Mucosa of descending colon (tissue), 3 donors: ENCODE results near the gene CSH1. TPM values are rescaled to one million over a fixed set of nuclear protein-coding genes. Genes with fewer than 3 reads are reported as not detected.
"Not testable (repeated sequence)": the region's sequence is repeated elsewhere in the genome, so short reads cannot be mapped to it uniquely, and the experiment has no call there.

Source experiments
- ATAC-seq: fragments of 200-7000 bp; cut with Tn5 transposase; one replicate; pipeline ENCODE4 v1.9.1; 2020; ENCODE audit warnings: mild to moderate bottlenecking, moderate library complexity
- DNase-seq, 3 donors: peaks; one replicate each; pipeline ENCODE4 v3.0.0-alpha.2; 2020
- H3K36me3 ChIP-seq: fragments of 200-600 bp; one replicate; pipeline ENCODE4 v1.8.0; 2021; ENCODE audit warnings: low read depth, mild to moderate bottlenecking
- H3K4me1 ChIP-seq: fragments of 200-600 bp; one replicate; pipeline ENCODE4 v1.8.0; 2021; ENCODE audit warnings: low read depth, mild to moderate bottlenecking
- H3K4me3 ChIP-seq: fragments of 200-600 bp; one replicate; pipeline ENCODE4 v1.8.0; 2021; ENCODE audit warnings: mild to moderate bottlenecking
- H3K9me3 ChIP-seq: fragments of 200-600 bp; one replicate; pipeline ENCODE4 v1.8.0; 2021; ENCODE audit warnings: mild to moderate bottlenecking
- intact Hi-C, 2 donors: fragments of 100-400 bp; cut with DNase I in 1 of 2; cut with micrococcal nuclease in 1 of 2; formaldehyde crosslinking; loops; one replicate each; pipeline versions ENCODE4 v1.11.0 to v1.11.1; 2022; cut with DNase I, micrococcal nuclease
- total RNA-seq, 3 donors: library from RNA; stranded (reverse); fragmentation: NEBNext Ultra II Directional in 2 of 3; extraction: Animal tissue kit (Norgen Biotek cat#: 25700) in 2 of 3; gene quantifications; one replicate each; pipeline versions ENCODE4 v1.2.1 to v1.2.4, GENCODE V29; 2021 to 2023
- TF ChIP-seq, protein P1 (sequence below): fragments of 200-600 bp; IDR thresholded peaks from one replicate; pipeline ENCODE4 v1.8.0; 2022; ENCODE audit warnings: antibody characterized with exemption, mild to moderate bottlenecking
- donor health status: DM: no; HTN: no; CAD: no; lungs with moderate emphysema.
- donor health status: DM: no; HTN: no; CAD: no.
- donor health status: DM: no; HTN: yes; CAD: no.

CSH1 gene
- total RNA-seq, 3 donors from 2014 or later: not detected

DNA sequence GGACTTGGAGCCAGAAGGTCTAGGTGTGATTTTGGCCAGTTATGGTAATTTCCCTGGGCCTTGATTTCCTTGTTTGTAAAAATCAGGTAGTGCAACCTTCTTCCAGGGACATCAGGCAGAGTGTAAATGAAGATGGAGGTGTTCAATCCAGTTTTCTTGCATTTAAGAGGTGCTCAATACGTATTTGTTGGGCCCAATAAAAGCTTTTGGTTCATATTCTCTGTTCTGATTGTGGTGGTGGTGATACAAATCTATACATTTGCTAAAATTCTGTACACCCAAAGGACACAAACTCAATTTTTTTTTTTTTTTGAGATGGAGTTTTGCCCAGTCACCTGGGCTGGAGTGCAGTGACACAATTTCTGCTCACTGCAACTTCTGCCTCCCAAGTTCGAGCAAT lies 29.8 kb upstream of the CSH1 start:
- Histone ChIP-seq H3K4me1 (peaks cover 2% of the 10 kb centered on the region), H3K4me3 (no peak overlapping the region), H3K9me3 (no peaks in the 10 kb centered on the region), H3K36me3 (no peaks in the 10 kb centered on the region)
- TF ChIP-seq, protein P1, sequence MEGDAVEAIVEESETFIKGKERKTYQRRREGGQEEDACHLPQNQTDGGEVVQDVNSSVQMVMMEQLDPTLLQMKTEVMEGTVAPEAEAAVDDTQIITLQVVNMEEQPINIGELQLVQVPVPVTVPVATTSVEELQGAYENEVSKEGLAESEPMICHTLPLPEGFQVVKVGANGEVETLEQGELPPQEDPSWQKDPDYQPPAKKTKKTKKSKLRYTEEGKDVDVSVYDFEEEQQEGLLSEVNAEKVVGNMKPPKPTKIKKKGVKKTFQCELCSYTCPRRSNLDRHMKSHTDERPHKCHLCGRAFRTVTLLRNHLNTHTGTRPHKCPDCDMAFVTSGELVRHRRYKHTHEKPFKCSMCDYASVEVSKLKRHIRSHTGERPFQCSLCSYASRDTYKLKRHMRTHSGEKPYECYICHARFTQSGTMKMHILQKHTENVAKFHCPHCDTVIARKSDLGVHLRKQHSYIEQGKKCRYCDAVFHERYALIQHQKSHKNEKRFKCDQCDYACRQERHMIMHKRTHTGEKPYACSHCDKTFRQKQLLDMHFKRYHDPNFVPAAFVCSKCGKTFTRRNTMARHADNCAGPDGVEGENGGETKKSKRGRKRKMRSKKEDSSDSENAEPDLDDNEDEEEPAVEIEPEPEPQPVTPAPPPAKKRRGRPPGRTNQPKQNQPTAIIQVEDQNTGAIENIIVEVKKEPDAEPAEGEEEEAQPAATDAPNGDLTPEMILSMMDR: no peak
- ATAC-seq: no peak
- intact Hi-C loops: no loop called here
- DNase-seq: peak in 1 of 3 donors; percentile 17

DNA sequence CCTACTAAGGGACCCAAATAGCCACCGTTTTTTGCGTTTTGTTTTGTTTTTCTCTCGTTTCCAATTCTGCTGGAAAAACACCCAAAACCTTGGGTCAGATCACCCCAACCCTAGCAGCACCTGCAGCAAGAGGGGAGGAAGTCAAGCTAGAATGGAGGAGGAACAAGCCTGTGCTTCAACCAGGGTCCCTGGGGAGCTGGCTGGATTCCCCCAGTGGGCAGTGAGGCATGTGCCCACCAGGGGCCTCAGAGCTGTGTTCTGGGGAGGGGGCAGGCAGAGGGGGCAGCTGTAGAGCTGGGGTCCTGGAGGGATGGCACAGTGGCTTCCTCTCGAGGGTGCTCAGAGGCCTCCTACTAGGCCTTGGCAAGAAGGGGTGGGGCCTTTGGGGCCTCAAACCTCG lies 29.2 kb upstream of the CSH1 start:
- H3K4me1 ChIP-seq: no peaks in the 10 kb centered on the region
- intact Hi-C loops: no loop called here
- TF ChIP-seq, protein P1: no peak
- no peaks in the 10 kb centered on the region for H3K9me3 ChIP-seq
- no peaks in the 10 kb centered on the region for H3K36me3 ChIP-seq
- DNase-seq: peak in 1 of 3 donors; percentile 68
- H3K4me3 ChIP-seq: no peak overlapping the region
- ATAC-seq: peak; percentile 32

DNA sequence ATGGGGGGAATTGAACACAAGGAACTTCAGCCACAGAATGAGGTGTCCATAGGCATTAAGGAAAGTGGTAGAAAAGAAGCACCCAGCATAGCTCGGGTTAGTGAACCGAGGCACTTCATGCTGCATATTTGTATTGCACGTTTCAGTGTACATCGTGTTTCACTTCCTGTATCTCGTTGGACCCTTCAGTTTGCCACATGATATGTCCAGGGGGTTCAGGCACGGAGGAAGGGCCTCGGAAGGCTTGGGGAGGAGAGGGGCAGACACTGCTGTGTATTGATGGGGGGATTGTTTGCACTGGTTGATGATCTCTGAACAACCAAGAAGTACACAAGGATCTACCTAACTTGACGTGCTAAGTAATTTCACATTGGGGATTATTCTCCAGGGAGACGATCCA lies 26.0 kb upstream of the CSH1 start:
- H3K4me3 ChIP-seq, H3K4me1 ChIP-seq, intact Hi-C loops, H3K9me3 ChIP-seq, H3K36me3 ChIP-seq: not testable (repeated sequence)
- ATAC-seq (peak; percentile 41), DNase-seq (peak in 2 of 3 donors; percentile 1 to 21)

DNA sequence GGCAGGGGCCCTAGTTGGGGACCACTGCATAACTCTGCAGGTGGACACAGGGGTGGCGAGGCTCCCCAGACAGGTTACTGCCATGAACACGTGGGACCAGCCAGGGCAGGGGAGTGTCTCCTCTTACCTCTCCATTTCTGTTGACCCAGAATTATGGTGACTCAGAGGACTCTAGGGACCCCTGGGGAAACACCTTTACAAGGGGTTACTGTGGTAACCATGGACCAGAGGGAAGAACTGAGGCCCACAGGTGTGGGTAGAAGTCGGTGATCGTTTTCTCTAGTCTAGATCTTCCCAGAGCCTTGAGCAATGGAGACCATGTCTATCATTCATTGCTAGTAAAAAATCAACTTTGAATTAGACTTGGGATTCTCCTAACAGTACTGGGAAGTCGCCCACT lies 24.4 kb upstream of the CSH1 start:
- intact Hi-C loops, ATAC-seq, H3K4me3 ChIP-seq, H3K9me3 ChIP-seq, H3K36me3 ChIP-seq, H3K4me1 ChIP-seq: not testable (repeated sequence)
- DNase-seq: peak in 1 of 3 donors; percentile 33

DNA sequence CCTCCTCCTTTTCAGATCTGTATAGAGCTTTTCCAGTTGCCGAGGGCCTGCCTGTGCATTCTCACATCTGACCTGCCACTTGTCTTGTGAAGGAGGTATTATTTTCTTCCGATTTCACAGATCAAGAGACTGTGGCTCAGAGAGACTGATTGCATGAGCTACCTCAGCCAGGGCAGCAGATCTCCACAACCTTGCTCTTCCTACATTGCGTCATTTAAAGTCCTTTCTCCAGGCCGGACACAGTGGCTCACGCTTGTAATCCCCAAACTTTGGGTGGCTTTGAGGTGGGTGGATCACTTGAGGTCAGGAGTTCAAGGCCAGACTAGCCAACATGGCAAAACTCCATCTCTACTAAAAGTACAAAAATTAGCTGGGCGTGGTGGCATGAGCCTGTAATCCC lies 23.7 kb upstream of the CSH1 start:
- H3K4me1 ChIP-seq, H3K4me3 ChIP-seq, H3K9me3 ChIP-seq, DNase-seq, intact Hi-C loops, ATAC-seq, H3K36me3 ChIP-seq: not testable (repeated sequence)

DNA sequence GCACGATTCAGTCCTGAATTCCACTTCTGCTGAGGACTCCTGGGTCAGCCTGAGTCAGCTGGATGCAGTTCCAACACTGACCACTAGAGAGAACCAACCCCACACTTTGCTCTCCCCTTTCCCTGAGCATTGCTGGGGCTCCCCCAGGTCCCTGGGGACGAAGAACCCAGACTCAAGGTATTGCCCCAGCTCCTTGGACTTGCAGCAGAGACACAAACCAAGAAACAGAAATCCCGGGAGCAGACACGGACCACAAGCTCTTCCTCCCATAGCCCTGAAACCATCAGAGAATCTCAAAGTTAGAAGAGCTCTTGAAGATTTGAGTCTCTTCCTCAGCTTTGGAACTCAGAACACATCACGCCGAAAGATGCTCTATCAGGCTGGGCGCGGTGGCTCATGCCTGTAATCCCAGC lies 22.9 kb upstream of the CSH1 start:
- ATAC-seq (peak; percentile 88), DNase-seq (peak in 2 of 3 donors; percentile 54 to 81)
- intact Hi-C loops: loop anchor here in 1 of 2 donors (10.0 kb wide), 1 partner anchor 215 kb away; the partner anchor contains the start of gene ERN1
- H3K4me1 ChIP-seq: no peaks in the 10 kb centered on the region
- no peaks in the 10 kb centered on the region for H3K36me3 ChIP-seq
- TF ChIP-seq, protein P1: peak; percentile 96
- H3K9me3 ChIP-seq: no peaks in the 10 kb centered on the region
- H3K4me3 ChIP-seq: no peak overlapping the region

DNA sequence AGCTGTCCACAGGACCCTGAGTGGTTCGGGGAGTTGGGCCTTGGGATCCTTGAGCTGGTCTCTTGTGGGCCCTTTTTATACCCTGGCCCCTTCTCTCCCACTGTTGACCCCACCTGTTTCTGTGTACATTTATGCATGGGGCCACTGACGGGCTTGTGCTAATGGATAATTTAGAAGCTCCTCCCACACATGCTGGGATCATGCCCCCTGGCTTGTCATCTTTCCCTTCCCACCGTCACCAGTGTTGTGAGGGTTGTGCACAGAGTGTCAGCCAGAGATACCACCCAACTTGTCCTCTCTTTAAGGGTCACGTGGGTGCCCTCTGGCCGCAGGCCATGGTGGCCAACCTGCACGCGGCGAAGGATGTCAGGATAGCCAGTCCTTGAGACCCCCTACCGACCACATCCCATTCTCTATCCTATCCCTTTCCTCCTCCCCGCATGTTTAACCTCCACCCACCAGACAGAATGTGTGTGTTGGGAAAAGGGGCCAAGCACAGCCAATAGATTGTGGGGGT lies 22.5 kb upstream of the CSH1 start, which contains the start of gene GH1:
GH1 (minus strand) TSS at position 51 of the 517 bp plus-strand sequence. CDS start 63 bp downstream, outside the sequence.
- peak in 1 of 3 donors; percentile 46 for DNase-seq
- H3K4me3 ChIP-seq, ATAC-seq, H3K9me3 ChIP-seq, H3K4me1 ChIP-seq, H3K36me3 ChIP-seq: not testable (repeated sequence)
- intact Hi-C loops: loop anchor here in 1 of 2 donors (10.0 kb wide), 1 partner anchor 216 kb away; the partner anchor contains the start of gene ERN1

DNA sequence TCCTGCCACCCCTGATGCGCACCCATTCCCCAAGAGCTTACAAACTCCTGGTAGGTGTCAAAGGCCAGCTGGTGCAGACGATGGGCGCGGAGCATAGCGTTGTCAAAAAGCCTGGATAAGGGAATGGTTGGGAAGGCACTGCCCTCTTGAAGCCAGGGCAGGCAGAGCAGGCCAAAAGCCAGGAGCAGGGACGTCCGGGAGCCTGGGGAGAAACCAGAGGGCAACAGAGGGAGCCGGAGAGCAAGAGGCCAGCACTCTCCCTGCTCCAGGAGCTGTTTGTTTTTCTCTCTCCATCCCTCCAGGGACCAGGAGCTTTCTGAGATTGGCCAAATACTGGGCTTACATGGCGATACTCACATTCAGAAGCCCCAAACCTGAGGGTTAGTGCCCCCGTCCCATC lies 21.9 kb upstream of the CSH1 start:
- ATAC-seq (no peak), DNase-seq (peak in 1 of 3 donors; percentile 22)
- Histone ChIP-seq H3K4me1 (no peaks in the 10 kb centered on the region), H3K9me3 (no peaks in the 10 kb centered on the region), H3K36me3 (no peaks in the 10 kb centered on the region), H3K4me3 (no peak overlapping the region)
- intact Hi-C loops: loop anchor here in 1 of 2 donors (10.0 kb wide), 1 partner anchor 216 kb away; the partner anchor contains the start of gene ERN1
- TF ChIP-seq, protein P1: no peak
